Stimulated activated effector memory CD8-positive, alpha-beta T cell treated with anti-CD3 and anti-CD28 coated beads, Interleukin-12 subunit alpha, Interleukin-12 subunit beta, amount 100 ng/mL, for 72 hours (primary cell): Measurements from ENCODE around the gene GPSM3.
A peak's percentile ranks its signal among the peaks of the same experiment; 100 is the strongest.

ENCODE experiments used
- ATAC-seq: fragments of 150-1000 bp; cut with Tn5 transposase; 2 replicates; pipeline ENCODE4 v1.10.0; 2021
- DNase-seq, 2 donors: peaks; one replicate each; pipeline ENCODE4 v3.0.0; 2021 to 2022; ENCODE audit warnings: low spot score in 2 of 2
- H3K27ac Mint-ChIP-seq: one replicate; pipeline ENCODE4 v1.8.0; 2022; ENCODE audit warnings: mild to moderate bottlenecking, mixed read lengths
- H3K36me3 Mint-ChIP-seq: one replicate; pipeline ENCODE4 v1.8.0; 2022; ENCODE audit warnings: mild to moderate bottlenecking, mixed read lengths
- H3K4me1 Mint-ChIP-seq: one replicate; pipeline ENCODE4 v1.8.0; 2022; ENCODE audit warnings: mixed read lengths
- H3K4me3 Mint-ChIP-seq: one replicate; pipeline ENCODE4 v1.8.0; 2022; ENCODE audit warnings: mild to moderate bottlenecking, mixed read lengths
- H3K9me3 Mint-ChIP-seq: one replicate; pipeline ENCODE4 v1.8.0; 2022; ENCODE audit warnings: mixed read lengths

GPSM3 gene

DNA sequence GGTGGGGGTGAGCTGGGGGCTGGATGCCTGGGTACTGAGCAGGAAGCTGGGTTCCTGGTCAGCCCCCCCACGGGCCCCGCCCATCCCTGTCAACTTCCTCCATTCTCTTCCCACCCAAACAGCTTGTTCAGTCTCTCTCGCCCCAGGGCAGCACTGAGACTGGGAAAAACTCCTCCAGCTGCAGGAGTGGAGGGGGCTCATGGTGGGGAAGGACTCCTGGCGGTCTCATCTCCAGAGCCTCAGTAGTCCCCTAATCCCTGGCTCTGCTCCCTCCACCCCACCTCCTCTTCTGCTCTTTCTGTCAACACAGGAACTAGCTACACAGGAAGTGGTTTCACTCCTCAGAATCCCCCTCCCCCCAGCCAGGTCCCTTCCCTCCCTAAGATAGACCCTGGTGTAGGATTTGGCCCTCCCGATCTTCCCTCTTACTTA, at the start of gene GPSM3:
Gene GPSM3 (minus strand): TSS at position 36 of the 432 bp plus-strand sequence. CDS start 130 bp downstream, outside the sequence.
- Mint-ChIP-seq H3K27ac (peak within 1 kb of the TSS; percentile 99), H3K4me1 (peaks cover 80% of the 10 kb centered on the region), H3K36me3 (peaks cover 66% of the 10 kb centered on the region), H3K4me3 (peak within 1 kb of the TSS; percentile 99), H3K9me3 (no peaks in the 10 kb centered on the region)
- DNase-seq (no peak), ATAC-seq (no peak)

GRCh38 chr6:32240686-32241085, 48.2 kb upstream of the GPSM3 start:
- Mint-ChIP-seq H3K9me3 (no peaks in the 10 kb centered on the region), H3K36me3 (no peaks in the 10 kb centered on the region), H3K4me3 (no peak overlapping the region), H3K27ac (peak overlapping the region; percentile 4), H3K4me1 (peaks cover 20% of the 10 kb centered on the region)
- no peak for ATAC-seq
- no peak for DNase-seq

DNA sequence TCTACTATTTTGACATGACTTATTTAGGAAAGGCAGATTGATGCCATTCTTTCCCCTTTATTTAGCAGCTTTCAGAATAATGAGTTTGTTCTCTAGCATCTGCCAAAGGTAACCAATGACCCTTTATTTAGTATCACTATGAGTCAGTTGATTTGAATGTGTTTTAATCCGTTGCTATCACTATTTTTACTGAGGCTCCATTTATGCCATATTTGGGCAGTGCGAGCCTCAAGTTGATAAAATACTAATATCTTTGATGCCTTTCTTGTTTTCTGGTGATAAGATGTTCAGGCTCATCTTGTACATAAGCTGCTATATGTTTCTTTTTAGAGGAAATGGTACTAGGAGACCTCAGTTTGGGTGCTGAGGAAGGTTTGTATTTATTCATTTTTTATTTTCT, 47.0 kb upstream of the GPSM3 start:
- no peak overlapping the region for H3K27ac Mint-ChIP-seq
- H3K9me3 Mint-ChIP-seq, result no peaks in the 10 kb centered on the region
- H3K4me1 Mint-ChIP-seq, result peaks cover 13% of the 10 kb centered on the region

GRCh38 chr6:32234934-32235333, 42.5 kb upstream of the GPSM3 start:
- Mint-ChIP-seq H3K4me1 (no peaks in the 10 kb centered on the region), H3K4me3 (no peak overlapping the region), H3K27ac (peak overlapping the region; percentile 32), H3K36me3 (no peaks in the 10 kb centered on the region), H3K9me3 (no peaks in the 10 kb centered on the region)
- DNase-seq (no peak), ATAC-seq (no peak)

More for the DNA sequence above, 47.0 kb upstream of the GPSM3 start:
- Mint-ChIP-seq H3K36me3 (no peaks in the 10 kb centered on the region), H3K4me3 (no peak overlapping the region)
- DNase-seq (no peak), ATAC-seq (no peak)

DNA sequence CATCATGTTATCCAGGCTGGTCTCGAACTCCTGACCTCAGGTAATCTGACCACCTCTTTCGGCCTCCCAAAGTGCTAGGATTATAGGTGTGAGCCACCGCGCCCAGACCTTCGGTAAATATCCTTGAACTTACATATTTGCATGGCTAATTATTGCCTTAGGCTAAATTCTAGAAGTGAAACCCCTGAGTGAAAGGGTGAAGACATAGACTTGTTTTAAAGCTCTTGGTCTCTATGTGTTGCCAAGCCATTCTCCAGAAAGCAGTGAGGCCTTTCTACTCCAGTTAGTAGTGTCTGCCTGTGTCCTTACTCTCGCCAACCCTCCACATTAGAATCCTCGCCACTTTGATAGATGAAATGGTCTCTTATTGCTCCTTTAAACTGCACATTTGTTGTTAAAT, 34.0 kb upstream of the GPSM3 start:
- H3K27ac Mint-ChIP-seq, result no peak overlapping the region
- H3K4me1 Mint-ChIP-seq, result peaks cover 7% of the 10 kb centered on the region
- no peaks in the 10 kb centered on the region for H3K9me3 Mint-ChIP-seq

DNA sequence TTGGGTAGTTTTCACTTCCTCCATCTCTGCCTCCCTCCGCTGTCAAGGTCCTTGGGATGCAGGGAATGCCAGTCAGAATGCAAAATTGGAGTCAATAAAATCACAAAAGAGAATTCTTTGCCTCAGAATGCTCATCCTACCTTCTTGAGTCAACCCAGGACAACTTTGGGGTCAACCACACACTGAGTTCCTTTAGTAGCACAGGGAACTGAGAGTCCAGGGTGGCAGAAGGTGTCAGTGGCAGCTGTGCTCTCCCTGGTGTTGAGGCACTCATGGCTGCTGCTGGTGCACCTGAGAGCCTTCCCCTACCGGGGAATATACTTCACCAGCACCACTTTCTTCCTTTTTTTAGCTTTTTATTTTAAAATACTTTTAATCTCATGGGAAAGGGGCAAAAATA, 32.3 kb upstream of the GPSM3 start:
- Mint-ChIP-seq H3K9me3 (no peaks in the 10 kb centered on the region), H3K4me1 (peaks cover 7% of the 10 kb centered on the region), H3K27ac (no peak overlapping the region), H3K4me3 (no peak overlapping the region), H3K36me3 (no peaks in the 10 kb centered on the region)
- ATAC-seq (no peak), DNase-seq (no peak)

More for the DNA sequence above, 34.0 kb upstream of the GPSM3 start:
- Mint-ChIP-seq H3K4me3 (no peak overlapping the region), H3K36me3 (no peaks in the 10 kb centered on the region)
- no peak for ATAC-seq
- DNase-seq, result no peak

DNA sequence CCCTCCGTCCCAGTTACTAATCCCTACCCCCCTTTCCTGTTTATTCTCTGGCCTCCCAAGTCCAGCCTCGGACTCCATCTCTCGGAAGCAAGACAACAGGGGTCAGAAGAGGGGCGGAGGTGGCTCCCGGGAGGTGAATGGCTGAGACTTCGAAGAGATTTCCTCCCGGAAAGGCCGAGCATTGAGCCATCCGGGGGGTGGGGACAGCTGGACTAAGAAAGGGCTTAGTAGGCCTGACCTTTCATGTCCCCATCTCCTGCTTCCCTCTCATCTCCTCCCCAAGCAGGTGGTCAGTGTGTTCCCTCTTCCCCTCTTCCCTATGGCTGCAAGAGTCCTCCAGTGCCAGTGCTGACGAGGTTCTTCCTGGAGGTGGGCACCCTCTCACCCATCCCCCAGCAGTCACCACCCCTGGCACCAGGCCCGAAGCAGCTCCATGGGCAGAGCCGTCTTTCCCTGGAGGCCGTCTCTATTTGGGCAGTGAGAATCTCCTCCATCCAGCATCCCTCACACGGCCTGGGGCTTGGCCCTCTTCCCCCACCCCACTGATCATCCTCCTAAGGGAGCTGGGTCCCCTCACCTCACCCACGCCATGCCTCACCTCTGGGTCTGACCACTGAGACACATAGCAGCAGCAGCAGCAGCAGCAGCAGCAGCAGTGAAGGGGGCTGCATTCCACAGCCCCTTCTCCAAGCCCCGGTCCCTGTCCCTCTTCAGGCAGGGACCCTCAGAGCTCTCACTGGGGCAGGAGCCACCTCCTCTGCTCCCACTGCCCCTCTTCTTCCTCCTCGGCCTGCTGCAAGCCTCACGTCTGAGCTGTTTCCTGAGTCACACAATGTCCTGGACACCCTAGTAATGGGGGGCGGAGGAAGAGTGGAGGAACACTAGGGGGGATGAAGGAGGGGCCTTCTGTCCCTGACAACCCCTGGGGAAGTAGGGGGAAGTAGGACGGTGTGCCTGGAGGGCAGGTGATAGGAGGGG, 31.1 kb upstream of the GPSM3 start, which contains the start of gene NOTCH4:
Gene NOTCH4 (minus strand): TSS at position 810 of the 978 bp plus-strand sequence. CDS start 139 bp downstream, at position 671.
- H3K4me1 Mint-ChIP-seq, result peaks cover 7% of the 10 kb centered on the region
- H3K27ac Mint-ChIP-seq, result peak within 1 kb of the TSS; percentile 82
- no peaks in the 10 kb centered on the region for H3K9me3 Mint-ChIP-seq
- ATAC-seq, result no peak
- no peaks in the 10 kb centered on the region for H3K36me3 Mint-ChIP-seq
- no peak for DNase-seq
- H3K4me3 Mint-ChIP-seq, result no peak within 1 kb of the TSS

GRCh38 chr6:32222333-32223230, 30.1 kb upstream of the GPSM3 start:
- peaks cover 7% of the 10 kb centered on the region for H3K4me1 Mint-ChIP-seq
- no peak for DNase-seq
- no peaks in the 10 kb centered on the region for H3K36me3 Mint-ChIP-seq
- H3K4me3 Mint-ChIP-seq, result no peak overlapping the region
- no peak for ATAC-seq
- H3K9me3 Mint-ChIP-seq, result no peaks in the 10 kb centered on the region
- H3K27ac Mint-ChIP-seq, result no peak overlapping the region

GRCh38 chr6:32220021-32220420, 27.6 kb upstream of the GPSM3 start:
- peak overlapping the region; percentile 58 for H3K27ac Mint-ChIP-seq
- H3K4me1 Mint-ChIP-seq, result peaks cover 7% of the 10 kb centered on the region
- no peak for DNase-seq
- ATAC-seq, result no peak
- H3K36me3 Mint-ChIP-seq, result no peaks in the 10 kb centered on the region
- no peak overlapping the region for H3K4me3 Mint-ChIP-seq
- no peaks in the 10 kb centered on the region for H3K9me3 Mint-ChIP-seq

DNA sequence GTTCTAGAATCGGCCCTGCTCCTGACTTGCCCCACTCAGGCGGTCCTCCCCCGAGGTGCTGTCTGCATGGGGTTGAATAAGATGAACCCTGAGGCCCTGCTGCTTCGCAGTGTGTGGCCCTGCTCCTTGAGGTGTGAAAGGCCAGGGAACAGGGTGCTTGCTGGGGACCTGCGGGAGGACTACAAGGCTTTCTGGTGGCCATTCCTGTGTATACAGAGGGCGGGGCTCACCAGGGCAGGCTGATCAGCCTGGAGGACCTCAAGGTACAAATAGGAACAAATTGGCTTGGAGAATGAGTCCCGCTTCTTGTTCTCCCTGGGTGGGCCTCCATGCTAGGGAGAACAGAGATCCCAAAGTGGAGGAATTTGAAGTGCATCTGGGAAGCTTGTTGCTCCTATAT, 25.7 kb upstream of the GPSM3 start:
- H3K27ac Mint-ChIP-seq, result no peak overlapping the region
- no peak overlapping the region for H3K4me3 Mint-ChIP-seq
- no peaks in the 10 kb centered on the region for H3K4me1 Mint-ChIP-seq
- ATAC-seq, result no peak
- DNase-seq, result no peak
- H3K9me3 Mint-ChIP-seq, result no peaks in the 10 kb centered on the region
- H3K36me3 Mint-ChIP-seq, result no peaks in the 10 kb centered on the region

GRCh38 chr6:32216998-32217397, 24.6 kb upstream of the GPSM3 start:
- H3K4me1 Mint-ChIP-seq, result no peaks in the 10 kb centered on the region
- H3K4me3 Mint-ChIP-seq, result no peak overlapping the region
- no peak overlapping the region for H3K27ac Mint-ChIP-seq

GRCh38 chr6:32216285-32216684, 23.8 kb upstream of the GPSM3 start:
- Mint-ChIP-seq H3K9me3 (no peaks in the 10 kb centered on the region), H3K36me3 (no peaks in the 10 kb centered on the region), H3K4me3 (no peak overlapping the region), H3K4me1 (no peaks in the 10 kb centered on the region), H3K27ac (no peak overlapping the region)
- no peak for DNase-seq
- no peak for ATAC-seq

More at GRCh38 chr6:32216998-32217397, 24.6 kb upstream of the GPSM3 start:
- no peaks in the 10 kb centered on the region for H3K36me3 Mint-ChIP-seq
- no peak for ATAC-seq
- no peak for DNase-seq
- no peaks in the 10 kb centered on the region for H3K9me3 Mint-ChIP-seq

DNA sequence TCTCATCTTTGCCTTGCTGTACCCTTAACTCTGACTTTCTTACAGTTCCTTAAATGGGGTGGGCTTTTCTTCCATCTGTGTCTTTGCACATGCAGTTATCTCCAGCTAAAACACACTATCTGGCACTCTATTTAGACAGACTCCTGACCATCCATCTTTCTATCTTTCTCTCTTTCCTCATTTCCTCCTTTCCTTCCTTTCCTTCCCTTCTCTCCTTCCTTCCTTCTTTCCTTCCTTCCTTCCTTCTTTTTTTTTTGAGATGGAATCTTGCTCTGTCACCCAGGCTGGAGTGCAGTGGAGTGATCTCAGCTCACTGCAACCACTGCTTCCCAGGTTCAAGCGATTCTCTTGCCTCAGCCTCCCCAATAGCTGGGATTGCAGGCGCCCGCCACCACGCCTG, 23.2 kb upstream of the GPSM3 start:
- H3K4me3 Mint-ChIP-seq, result no peak overlapping the region
- no peaks in the 10 kb centered on the region for H3K36me3 Mint-ChIP-seq
- no peaks in the 10 kb centered on the region for H3K9me3 Mint-ChIP-seq
- H3K27ac Mint-ChIP-seq, result no peak overlapping the region
- H3K4me1 Mint-ChIP-seq, result no peaks in the 10 kb centered on the region
- DNase-seq (no peak), ATAC-seq (no peak)

- ATAC-seq, result no peak
- no peak for DNase-seq
- no peak overlapping the region for H3K27ac Mint-ChIP-seq
- H3K4me1 Mint-ChIP-seq, result no peaks in the 10 kb centered on the region
- H3K4me3 Mint-ChIP-seq, result no peak overlapping the region
- H3K9me3 Mint-ChIP-seq, result no peaks in the 10 kb centered on the region
- H3K36me3 Mint-ChIP-seq, result no peaks in the 10 kb centered on the region
Observed at GRCh38 chr6:32214126-32214525, 21.7 kb upstream of the GPSM3 start.

- Mint-ChIP-seq H3K9me3 (no peaks in the 10 kb centered on the region), H3K4me3 (no peak overlapping the region), H3K36me3 (no peaks in the 10 kb centered on the region), H3K27ac (no peak overlapping the region), H3K4me1 (no peaks in the 10 kb centered on the region)
- DNase-seq, result no peak
- ATAC-seq, result no peak
Observed at GRCh38 chr6:32213649-32214048, 21.2 kb upstream of the GPSM3 start.
